Prostate gland (tissue), 2 donors: ENCODE data around the gene DHCR7.

ENCODE experiments used
- CTCF ChIP-seq, 4 experiments: fragments of 200-600 bp in 2 of 4; fragments of 450-650 bp in 2 of 4; sonication (generic) in 2 of 4; IDR thresholded peaks; 1 replicate in 3 of 4; 2 replicates in 1 of 4; pipeline ENCODE4 v1.5.1; 2016 to 2019; ENCODE audit warnings: antibody characterized with exemption in 4 of 4, mild to moderate bottlenecking in 2 of 4, moderate library complexity in 2 of 4
- POLR2A ChIP-seq: fragments of 450-650 bp; IDR thresholded peaks from one replicate; pipeline ENCODE4 v1.6.1; 2016; ENCODE audit warnings: antibody characterized with exemption, mild to moderate bottlenecking

- TF ChIP-seq CTCF (IDR thresholded peaks at IDR 0.05) (no peak), POLR2A (no peak)
Measured at GRCh38 chr11:71408826-71409225, 39.4 kb downstream of the DHCR7 start.
